Astrocyte (in vitro differentiated cells and primary cell): Measurements from ENCODE around the gene RUNX1. TPM values are rescaled to one million over a fixed set of nuclear protein-coding genes. Genes with fewer than 3 reads are reported as not detected.

Source experiments
- DNase-seq: peaks from one replicate; pipeline ENCODE4 v3.0.0-alpha.2; 2010; ENCODE audit warnings: low read depth
- FAIRE-seq: peaks from 2 replicates; lab custom pipeline; 2011; peaks lifted over from hg19 to GRCh38; lab: Jason Lieb, UNC
- H2AFZ ChIP-seq: 2 replicates; pipeline ENCODE4 v1.6.0; 2012; ENCODE audit warnings: low read depth, low read length, inconsistent platforms
- H3K27ac ChIP-seq: 2 replicates; pipeline ENCODE4 v1.5.1; 2011; ENCODE audit warnings: low read depth, low read length, inconsistent platforms
- H3K27me3 ChIP-seq: 2 replicates; pipeline ENCODE4 v1.6.0; 2011; ENCODE audit warnings: low read length, inconsistent platforms; ENCODE audit not compliant: insufficient read depth
- H3K36me3 ChIP-seq: 2 replicates; pipeline ENCODE4 v1.5.1; 2011; ENCODE audit warnings: low read length, inconsistent platforms; ENCODE audit not compliant: insufficient read depth
- H3K4me1 ChIP-seq: 2 replicates; pipeline ENCODE4 v1.5.1; 2011; ENCODE audit warnings: low read length, inconsistent platforms; ENCODE audit not compliant: insufficient read depth
- H3K4me2 ChIP-seq: 2 replicates; pipeline ENCODE4 v1.6.0; 2012; ENCODE audit warnings: low read length, inconsistent platforms
- H3K4me3 ChIP-seq: 2 replicates; pipeline ENCODE4 v1.5.1; 2011; ENCODE audit warnings: low read depth, mild to moderate bottlenecking, low read length, inconsistent platforms; ENCODE audit not compliant: insufficient read depth
- H3K79me2 ChIP-seq: 2 replicates; pipeline ENCODE4 v1.6.0; 2012; ENCODE audit warnings: mild to moderate bottlenecking, low read length, inconsistent platforms; ENCODE audit not compliant: insufficient read depth
- H3K9ac ChIP-seq: 2 replicates; pipeline ENCODE4 v1.6.0; 2012; ENCODE audit warnings: mild to moderate bottlenecking, low read length, inconsistent platforms
- H3K9me3 ChIP-seq: 2 replicates; pipeline ENCODE4 v1.5.1; 2012; ENCODE audit warnings: low read depth, mild to moderate bottlenecking, low read length, inconsistent platforms; ENCODE audit not compliant: insufficient read depth
- H4K20me1 ChIP-seq: 2 replicates; pipeline ENCODE4 v1.6.0; 2012; ENCODE audit warnings: low read length, inconsistent platforms; ENCODE audit not compliant: insufficient read depth
- H3K27ac Mint-ChIP-seq: one replicate; pipeline ENCODE4 v1.8.0; 2021; ENCODE audit warnings: mild to moderate bottlenecking, mixed read lengths; ENCODE audit not compliant: unreplicated experiment
- H3K27me3 Mint-ChIP-seq: one replicate; pipeline ENCODE4 v1.8.0; 2021; ENCODE audit warnings: low read depth, mixed read lengths; ENCODE audit not compliant: unreplicated experiment
- H3K36me3 Mint-ChIP-seq: one replicate; pipeline ENCODE4 v1.8.0; 2021; ENCODE audit warnings: low read depth, mixed read lengths; ENCODE audit not compliant: unreplicated experiment
- H3K4me1 Mint-ChIP-seq: one replicate; pipeline ENCODE4 v1.8.0; 2021; ENCODE audit warnings: low read depth, mixed read lengths; ENCODE audit not compliant: unreplicated experiment
- H3K4me3 Mint-ChIP-seq: one replicate; pipeline ENCODE4 v1.8.0; 2021; ENCODE audit warnings: mild to moderate bottlenecking, moderate library complexity, mixed read lengths; ENCODE audit not compliant: unreplicated experiment
- H3K9me3 Mint-ChIP-seq: one replicate; pipeline ENCODE4 v1.8.0; 2021; ENCODE audit warnings: mild to moderate bottlenecking, mixed read lengths; ENCODE audit not compliant: unreplicated experiment
- EZH2 ChIP-seq: IDR thresholded peaks from 2 replicates; pipeline ENCODE4 v1.6.1; 2012; ENCODE audit warnings: mild to moderate bottlenecking, low read length, inconsistent platforms; ENCODE audit not compliant: insufficient read depth
- total RNA-seq: library from RNA; stranded (reverse); gene quantifications from 2 replicates; pipeline ENCODE4 v1.2.1, GENCODE V29; 2021
- TF ChIP-seq, protein P1 (sequence below): IDR thresholded peaks from 2 replicates; pipeline ENCODE4 v1.5.1; 2011; ENCODE audit warnings: low read depth, mild to moderate bottlenecking, inconsistent platforms, low read length, moderate library complexity; ENCODE audit not compliant: insufficient read depth

Gene RUNX1
- total RNA-seq, 1 donor from 2014 or later, result 84.6 TPM

DNA sequence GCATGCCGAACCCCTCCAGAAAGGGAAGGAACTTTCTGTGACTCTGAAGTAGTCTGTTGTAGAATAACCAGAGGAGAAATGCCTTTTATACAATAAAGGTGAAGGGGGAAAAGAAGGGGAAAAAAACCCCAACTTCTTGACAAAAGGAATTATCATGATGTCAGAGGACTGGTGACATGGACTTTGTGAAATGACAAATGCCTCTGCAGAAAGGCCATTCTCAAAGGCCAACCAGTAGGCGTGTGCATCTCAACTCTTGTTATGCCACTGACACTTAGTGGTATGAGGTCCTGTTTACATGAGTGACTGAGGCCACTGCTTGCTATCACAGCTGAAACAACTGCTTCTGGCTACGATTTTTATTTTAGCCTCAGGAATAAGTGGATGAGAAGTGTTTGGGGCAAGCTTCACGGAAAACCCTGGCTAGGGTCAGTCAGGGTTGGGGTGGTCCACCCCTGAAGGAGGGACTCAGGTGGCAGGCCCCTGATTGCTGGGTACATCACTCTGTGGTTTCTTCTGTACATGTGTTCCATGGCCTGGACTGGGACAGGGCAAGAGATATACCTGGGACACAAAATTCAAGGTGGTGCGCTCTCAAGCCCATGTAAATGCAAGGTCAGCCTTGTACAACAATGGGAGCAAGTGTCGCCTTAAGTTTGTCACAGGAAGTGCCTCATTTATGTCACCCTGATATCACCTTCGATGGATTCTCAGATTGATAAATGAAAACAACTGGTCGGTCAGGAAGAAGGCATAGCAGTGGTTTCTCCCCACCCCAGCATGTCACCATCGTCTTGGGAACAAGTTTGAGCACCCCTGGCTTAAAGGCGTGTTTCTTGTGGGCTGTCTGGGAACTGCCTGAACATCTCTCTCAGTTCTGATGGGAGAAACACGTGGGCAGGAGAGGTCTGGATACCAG, 12.4 kb downstream of the RUNX1 start:
- peaks cover 12% of the 10 kb centered on the region for H3K36me3 Mint-ChIP-seq
- H3K27me3 ChIP-seq, result no peaks in the 10 kb centered on the region
- no peak overlapping the region for H3K4me2 ChIP-seq
- H3K4me1 ChIP-seq, result peaks cover 7% of the 10 kb centered on the region
- no peaks in the 10 kb centered on the region for H3K9me3 ChIP-seq
- H3K27me3 Mint-ChIP-seq, result no peaks in the 10 kb centered on the region
- no peak overlapping the region for H3K27ac Mint-ChIP-seq
- peaks cover 4% of the 10 kb centered on the region for H4K20me1 ChIP-seq
- TF ChIP-seq EZH2, result no peak
- TF ChIP-seq, protein P1, sequence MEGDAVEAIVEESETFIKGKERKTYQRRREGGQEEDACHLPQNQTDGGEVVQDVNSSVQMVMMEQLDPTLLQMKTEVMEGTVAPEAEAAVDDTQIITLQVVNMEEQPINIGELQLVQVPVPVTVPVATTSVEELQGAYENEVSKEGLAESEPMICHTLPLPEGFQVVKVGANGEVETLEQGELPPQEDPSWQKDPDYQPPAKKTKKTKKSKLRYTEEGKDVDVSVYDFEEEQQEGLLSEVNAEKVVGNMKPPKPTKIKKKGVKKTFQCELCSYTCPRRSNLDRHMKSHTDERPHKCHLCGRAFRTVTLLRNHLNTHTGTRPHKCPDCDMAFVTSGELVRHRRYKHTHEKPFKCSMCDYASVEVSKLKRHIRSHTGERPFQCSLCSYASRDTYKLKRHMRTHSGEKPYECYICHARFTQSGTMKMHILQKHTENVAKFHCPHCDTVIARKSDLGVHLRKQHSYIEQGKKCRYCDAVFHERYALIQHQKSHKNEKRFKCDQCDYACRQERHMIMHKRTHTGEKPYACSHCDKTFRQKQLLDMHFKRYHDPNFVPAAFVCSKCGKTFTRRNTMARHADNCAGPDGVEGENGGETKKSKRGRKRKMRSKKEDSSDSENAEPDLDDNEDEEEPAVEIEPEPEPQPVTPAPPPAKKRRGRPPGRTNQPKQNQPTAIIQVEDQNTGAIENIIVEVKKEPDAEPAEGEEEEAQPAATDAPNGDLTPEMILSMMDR, result no peak
- peaks cover 5% of the 10 kb centered on the region for H3K9me3 Mint-ChIP-seq
- H2AFZ ChIP-seq, result no peak overlapping the region
- H3K36me3 ChIP-seq, result no peaks in the 10 kb centered on the region
- peaks cover 51% of the 10 kb centered on the region for H3K79me2 ChIP-seq
- FAIRE-seq (no peak), DNase-seq (no peak)
- no peak overlapping the region for H3K9ac ChIP-seq
- H3K27ac ChIP-seq, result no peak overlapping the region
- peaks cover 17% of the 10 kb centered on the region for H3K4me1 Mint-ChIP-seq
- no peak overlapping the region for H3K4me3 ChIP-seq
- no peak overlapping the region for H3K4me3 Mint-ChIP-seq

DNA sequence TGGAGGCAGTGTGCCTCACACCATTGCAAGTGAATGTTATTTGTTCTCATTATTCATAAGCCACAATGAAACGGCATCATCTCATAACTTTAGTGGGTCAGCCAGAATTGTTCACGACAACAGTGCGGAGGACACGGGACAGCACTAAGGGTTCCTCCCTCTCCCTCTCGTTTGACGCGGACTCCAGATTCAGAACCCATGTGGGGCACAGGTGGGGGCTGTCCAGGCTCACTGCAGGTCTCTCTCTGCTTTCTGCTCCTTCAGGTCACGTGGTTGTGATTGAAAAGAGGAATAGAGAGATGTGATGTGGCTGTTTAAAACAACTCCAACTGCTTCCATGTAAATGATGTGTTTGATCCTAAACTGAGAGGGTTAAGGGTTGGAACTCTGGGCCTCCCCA, 13.5 kb downstream of the RUNX1 start:
- Histone ChIP-seq H3K36me3 (no peaks in the 10 kb centered on the region), H2AFZ (no peak overlapping the region), H3K27me3 (no peaks in the 10 kb centered on the region), H3K27ac (no peak overlapping the region), H3K9me3 (no peaks in the 10 kb centered on the region), H3K4me3 (no peak overlapping the region), H3K9ac (no peak overlapping the region), H3K79me2 (peaks cover 52% of the 10 kb centered on the region), H4K20me1 (peaks cover 4% of the 10 kb centered on the region), H3K4me1 (no peaks in the 10 kb centered on the region), H3K4me2 (no peak overlapping the region)
- H3K9me3 Mint-ChIP-seq, result peaks cover 6% of the 10 kb centered on the region
- H3K27me3 Mint-ChIP-seq, result no peaks in the 10 kb centered on the region
- peaks cover 6% of the 10 kb centered on the region for H3K4me1 Mint-ChIP-seq
- DNase-seq (no peak), FAIRE-seq (no peak)
- H3K27ac Mint-ChIP-seq, result no peak overlapping the region
- H3K4me3 Mint-ChIP-seq, result no peak overlapping the region
- no peak for TF ChIP-seq EZH2
- TF ChIP-seq, protein P1, result no peak
- H3K36me3 Mint-ChIP-seq, result peaks cover 16% of the 10 kb centered on the region

DNA sequence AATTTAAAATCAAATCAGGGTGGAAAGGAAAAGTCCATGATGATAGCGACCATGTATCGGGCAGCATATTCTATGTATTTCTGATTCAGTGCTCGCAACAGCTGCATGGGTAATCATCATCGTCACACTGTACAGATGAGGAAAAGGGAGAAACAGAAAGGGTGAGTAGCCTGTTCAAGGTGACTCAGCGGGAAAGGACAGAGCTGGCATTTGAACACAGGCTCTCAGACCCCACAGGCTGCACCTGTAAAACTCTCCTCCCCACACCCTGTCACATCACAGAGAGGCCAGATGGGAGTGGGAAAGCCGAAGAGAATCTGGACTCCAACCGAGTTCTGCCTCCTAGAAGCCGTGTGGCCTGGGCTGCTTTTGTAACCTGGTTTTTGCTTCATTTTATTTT, 14.0 kb downstream of the RUNX1 start:
- no peaks in the 10 kb centered on the region for H3K36me3 ChIP-seq
- DNase-seq (no peak), FAIRE-seq (no peak)
- no peak overlapping the region for H3K27ac Mint-ChIP-seq
- H3K27ac ChIP-seq, result no peak overlapping the region
- H3K4me1 Mint-ChIP-seq, result peaks cover 5% of the 10 kb centered on the region
- peaks cover 1% of the 10 kb centered on the region for H3K9me3 Mint-ChIP-seq
- peaks cover 53% of the 10 kb centered on the region for H3K79me2 ChIP-seq
- no peak overlapping the region for H3K4me2 ChIP-seq
- H3K9me3 ChIP-seq, result no peaks in the 10 kb centered on the region
- no peak for TF ChIP-seq EZH2
- TF ChIP-seq, protein P1, result no peak
- H4K20me1 ChIP-seq, result peaks cover 4% of the 10 kb centered on the region
- H3K4me3 ChIP-seq, result no peak overlapping the region
- H3K27me3 ChIP-seq, result no peaks in the 10 kb centered on the region
- H3K36me3 Mint-ChIP-seq, result peaks cover 15% of the 10 kb centered on the region
- H2AFZ ChIP-seq, result no peak overlapping the region
- no peaks in the 10 kb centered on the region for H3K27me3 Mint-ChIP-seq
- no peak overlapping the region for H3K9ac ChIP-seq
- no peaks in the 10 kb centered on the region for H3K4me1 ChIP-seq
- no peak overlapping the region for H3K4me3 Mint-ChIP-seq
